ENCODE results near the gene ADAM19.

ADAM19 gene

GRCh38 chr5:157571357-157571827 lies 4.2 kb downstream of the ADAM19 start:
- DNase-seq (ENCODE audit: low read depth, low spot score) = no peak
- Histone ChIP-seq H3K27me3 (ENCODE audit: control insufficient read depth, insufficient read depth, low read length) (peaks cover 2% of the 10 kb centered on the region), H3K27ac (ENCODE audit: low read length) (no peak overlapping the region), H3K4me3 (ENCODE audit: low read length) (no peak overlapping the region), H3K4me1 (ENCODE audit: control insufficient read depth, insufficient read depth, low read length) (0 out of 2 replicates have a peak, but pooled peaks cover 1% of the 10 kb centered on the region), H3K36me3 (ENCODE audit: control insufficient read depth, insufficient read depth, low read length) (no peaks in the 10 kb centered on the region), H3K9me3 (ENCODE audit: control insufficient read depth, insufficient read depth, low read length) (no peaks in the 10 kb centered on the region)
- no CpG with 5 or more reads among the region's 6 CpGs for WGBS (ENCODE audit: insufficient coverage, insufficient read length)

GRCh38 chr5:157570531-157571200 lies 4.9 kb downstream of the ADAM19 start:
- no CpG with 5 or more reads among the region's 2 CpGs for WGBS (ENCODE audit: insufficient coverage, insufficient read length)
- H3K27ac ChIP-seq (ENCODE audit: low read length) = no peak overlapping the region
- H3K4me1 ChIP-seq (ENCODE audit: control insufficient read depth, insufficient read depth, low read length) = 0 out of 2 replicates have a peak, but pooled peaks cover 1% of the 10 kb centered on the region
- H3K36me3 ChIP-seq (ENCODE audit: control insufficient read depth, insufficient read depth, low read length) = no peaks in the 10 kb centered on the region
- H3K27me3 ChIP-seq (ENCODE audit: control insufficient read depth, insufficient read depth, low read length) = peaks cover 2% of the 10 kb centered on the region
- H3K4me3 ChIP-seq (ENCODE audit: low read length) = no peak overlapping the region
- DNase-seq (ENCODE audit: low read depth, low spot score) = no peak
- H3K9me3 ChIP-seq (ENCODE audit: control insufficient read depth, insufficient read depth, low read length) = no peaks in the 10 kb centered on the region

DNA sequence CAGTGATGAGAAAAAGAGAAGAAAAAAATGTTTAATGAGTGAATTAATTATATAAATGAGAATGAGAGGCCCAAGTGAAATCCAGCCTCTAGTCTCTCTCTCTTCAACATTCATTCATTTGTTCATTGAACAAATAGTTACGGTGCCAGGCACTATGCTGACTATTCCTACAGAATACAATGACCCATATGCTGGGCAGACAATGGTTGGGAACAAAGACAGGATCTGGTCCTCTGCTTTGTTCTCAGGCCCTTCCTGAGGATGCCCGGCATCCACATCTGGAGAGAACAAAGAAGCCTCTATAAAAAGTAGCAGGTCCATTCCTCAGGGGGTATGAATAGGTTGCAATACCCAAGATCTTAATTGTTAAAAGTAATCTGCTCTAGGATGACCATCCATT lies 6.9 kb downstream of the ADAM19 start:
- Histone ChIP-seq H3K4me3 (ENCODE audit: low read length) (no peak overlapping the region), H3K9me3 (ENCODE audit: control insufficient read depth, insufficient read depth, low read length) (no peaks in the 10 kb centered on the region), H3K27me3 (ENCODE audit: control insufficient read depth, insufficient read depth, low read length) (no peaks in the 10 kb centered on the region; the same call in 1 of the 2 replicates), H3K27ac (ENCODE audit: low read length) (no peak overlapping the region), H3K36me3 (ENCODE audit: control insufficient read depth, insufficient read depth, low read length) (no peaks in the 10 kb centered on the region; the same call in 1 of the 2 replicates), H3K4me1 (ENCODE audit: control insufficient read depth, insufficient read depth, low read length) (peaks cover 1% of the 10 kb centered on the region; the same call in 1 of the 2 replicates)
- no peak for DNase-seq (ENCODE audit: low read depth, low spot score)
- no CpG with 5 or more reads among the region's 2 CpGs for WGBS (ENCODE audit: insufficient coverage, insufficient read length)

GRCh38 chr5:157568222-157568621 lies 7.4 kb downstream of the ADAM19 start:
- WGBS (ENCODE audit: insufficient coverage, insufficient read length) = no CpG with 5 or more reads among the region's 4 CpGs
- Histone ChIP-seq H3K27me3 (ENCODE audit: control insufficient read depth, insufficient read depth, low read length) (no peaks in the 10 kb centered on the region; the same call in 1 of the 2 replicates), H3K27ac (ENCODE audit: low read length) (no peak overlapping the region)

DNA sequence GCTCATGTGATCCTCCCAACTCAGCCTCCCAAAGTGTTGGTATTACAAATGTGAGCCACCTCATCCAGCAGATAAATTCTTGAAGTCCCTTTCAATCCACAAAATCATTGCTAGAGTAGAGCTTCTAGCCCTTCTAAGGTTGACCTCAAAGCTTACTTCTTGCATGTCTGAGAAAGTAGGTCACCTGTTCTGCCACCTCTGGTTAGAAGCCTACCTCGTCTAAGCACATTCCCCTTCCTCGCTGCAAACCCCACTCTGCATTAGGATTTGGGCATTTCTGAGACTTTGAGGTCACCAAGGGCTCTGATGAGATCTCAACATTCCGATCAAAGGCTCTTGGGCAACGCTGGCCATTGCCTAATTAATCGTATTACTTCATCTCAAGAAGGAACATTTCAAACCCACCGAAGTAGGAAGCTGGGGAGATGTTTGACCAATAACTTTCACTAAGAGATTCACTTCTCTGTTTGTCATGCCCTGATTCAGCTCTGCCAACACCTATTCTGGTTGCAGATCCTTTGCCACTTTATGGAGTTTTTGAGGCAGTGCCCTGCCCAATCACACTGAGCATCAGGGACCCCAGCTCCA lies 8.6 kb downstream of the ADAM19 start:
- Histone ChIP-seq H3K36me3 (ENCODE audit: control insufficient read depth, insufficient read depth, low read length) (no peaks in the 10 kb centered on the region; the same call in 1 of the 2 replicates), H3K27me3 (ENCODE audit: control insufficient read depth, insufficient read depth, low read length) (no peaks in the 10 kb centered on the region; the same call in 1 of the 2 replicates), H3K9me3 (ENCODE audit: control insufficient read depth, insufficient read depth, low read length) (no peaks in the 10 kb centered on the region), H3K4me1 (ENCODE audit: control insufficient read depth, insufficient read depth, low read length) (peaks cover 1% of the 10 kb centered on the region), H3K4me3 (ENCODE audit: low read length) (no peak overlapping the region), H3K27ac (ENCODE audit: low read length) (no peak overlapping the region)
- no peak for DNase-seq (ENCODE audit: low read depth, low spot score)
- WGBS (ENCODE audit: insufficient coverage, insufficient read length) = no CpG with 5 or more reads among the region's 6 CpGs

More at GRCh38 chr5:157568222-157568621, 7.4 kb downstream of the ADAM19 start:
- Histone ChIP-seq H3K4me3 (ENCODE audit: low read length) (no peak overlapping the region), H3K9me3 (ENCODE audit: control insufficient read depth, insufficient read depth, low read length) (no peaks in the 10 kb centered on the region), H3K4me1 (ENCODE audit: control insufficient read depth, insufficient read depth, low read length) (peaks cover 1% of the 10 kb centered on the region; the same call in 1 of the 2 replicates), H3K36me3 (ENCODE audit: control insufficient read depth, insufficient read depth, low read length) (no peaks in the 10 kb centered on the region; the same call in 1 of the 2 replicates)
- no peak for DNase-seq (ENCODE audit: low read depth, low spot score)

DNA sequence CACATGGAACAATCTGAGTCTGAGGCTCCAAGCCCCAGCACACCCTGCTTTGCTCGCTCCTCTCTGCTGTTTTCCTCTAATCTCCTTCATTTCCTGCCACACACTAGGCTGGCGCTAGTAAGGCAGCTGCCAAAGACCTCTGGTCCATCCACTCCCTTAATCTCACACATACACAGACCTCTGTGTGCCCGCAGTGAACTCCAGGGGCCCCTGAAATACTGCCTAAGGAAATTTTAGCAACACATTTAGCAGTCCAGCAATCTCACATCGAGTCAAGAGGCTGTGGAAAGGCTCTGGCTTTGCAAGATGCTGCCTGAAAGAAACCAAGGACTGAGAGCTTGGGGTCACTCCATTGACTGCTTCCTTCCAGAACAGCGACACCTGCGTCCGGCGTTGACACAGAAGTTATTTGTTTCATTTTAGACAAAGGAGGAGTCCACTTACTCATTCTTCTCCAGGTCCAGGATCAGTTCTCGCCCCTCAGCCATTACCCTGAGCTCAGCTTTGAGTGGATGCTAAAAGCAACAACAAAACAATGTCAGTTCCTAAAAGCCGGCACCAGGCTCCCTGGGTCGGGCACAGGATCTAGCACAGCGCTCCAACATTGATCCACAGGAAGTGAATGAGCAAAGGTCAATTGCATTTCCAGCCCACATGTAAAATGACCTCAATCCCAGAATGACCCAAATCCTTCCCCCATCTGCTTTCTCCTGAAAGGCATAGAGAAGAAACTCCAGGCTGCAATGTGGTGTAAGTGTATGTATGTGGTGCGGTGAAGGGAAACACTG lies 11.5 kb downstream of the ADAM19 start:
- Histone ChIP-seq H3K4me3 (ENCODE audit: low read length) (no peak overlapping the region), H3K27me3 (ENCODE audit: control insufficient read depth, insufficient read depth, low read length) (no peaks in the 10 kb centered on the region), H3K27ac (ENCODE audit: low read length) (no peak overlapping the region), H3K36me3 (ENCODE audit: control insufficient read depth, insufficient read depth, low read length) (no peaks in the 10 kb centered on the region; the same call in 1 of the 2 replicates), H3K4me1 (ENCODE audit: control insufficient read depth, insufficient read depth, low read length) (peaks cover 1% of the 10 kb centered on the region), H3K9me3 (ENCODE audit: control insufficient read depth, insufficient read depth, low read length) (no peaks in the 10 kb centered on the region)
- WGBS (ENCODE audit: insufficient coverage, insufficient read length) = no CpG with 5 or more reads among the region's 13 CpGs
- no peak for DNase-seq (ENCODE audit: low read depth, low spot score)

DNA sequence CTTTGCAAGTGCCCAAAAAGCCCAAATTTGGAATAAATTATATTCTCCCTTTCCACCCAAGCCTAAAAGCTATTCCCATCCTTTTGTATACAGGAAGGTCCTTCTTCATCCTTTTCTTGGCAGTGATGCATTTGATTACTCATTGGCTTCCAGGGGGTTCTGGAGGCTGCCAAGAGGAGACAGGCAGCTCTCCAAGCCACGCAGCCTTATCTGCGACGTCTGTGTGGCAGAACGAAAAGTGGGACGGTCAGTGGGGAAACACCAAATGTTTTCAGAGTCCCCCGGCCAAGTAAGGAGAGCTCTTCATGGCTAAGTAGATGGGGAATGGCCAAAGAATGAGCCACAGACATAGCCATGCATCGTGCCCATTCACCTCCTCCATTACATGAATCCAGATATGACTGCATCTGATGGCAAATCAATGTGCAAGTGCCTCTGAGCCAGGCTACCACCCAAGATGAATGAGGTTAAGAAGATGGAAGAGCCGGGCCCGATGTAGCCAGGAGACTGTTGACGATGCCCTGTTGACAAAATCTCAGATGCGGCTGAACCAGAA lies 12.1 kb downstream of the ADAM19 start:
- H3K27me3 ChIP-seq (ENCODE audit: control insufficient read depth, insufficient read depth, low read length) = no peaks in the 10 kb centered on the region
- no peaks in the 10 kb centered on the region; the same call in 1 of the 2 replicates for H3K36me3 ChIP-seq (ENCODE audit: control insufficient read depth, insufficient read depth, low read length)

GRCh38 chr5:157562111-157562581 lies 13.4 kb downstream of the ADAM19 start:
- no peak for DNase-seq (ENCODE audit: low read depth, low spot score)
- Histone ChIP-seq H3K4me3 (ENCODE audit: low read length) (no peak overlapping the region), H3K27me3 (ENCODE audit: control insufficient read depth, insufficient read depth, low read length) (no peaks in the 10 kb centered on the region), H3K36me3 (ENCODE audit: control insufficient read depth, insufficient read depth, low read length) (no peaks in the 10 kb centered on the region; the same call in 1 of the 2 replicates), H3K27ac (ENCODE audit: low read length) (no peak overlapping the region), H3K9me3 (ENCODE audit: control insufficient read depth, insufficient read depth, low read length) (no peaks in the 10 kb centered on the region), H3K4me1 (ENCODE audit: control insufficient read depth, insufficient read depth, low read length) (peaks cover 1% of the 10 kb centered on the region)
- WGBS (ENCODE audit: insufficient coverage, insufficient read length) = no CpG with 5 or more reads among the region's 10 CpGs

More for the DNA sequence above, 12.1 kb downstream of the ADAM19 start:
- peaks cover 1% of the 10 kb centered on the region for H3K4me1 ChIP-seq (ENCODE audit: control insufficient read depth, insufficient read depth, low read length)
- no peak overlapping the region for H3K27ac ChIP-seq (ENCODE audit: low read length)
- no CpG with 5 or more reads among the region's 11 CpGs for WGBS (ENCODE audit: insufficient coverage, insufficient read length)
- no peak overlapping the region for H3K4me3 ChIP-seq (ENCODE audit: low read length)
- no peaks in the 10 kb centered on the region for H3K9me3 ChIP-seq (ENCODE audit: control insufficient read depth, insufficient read depth, low read length)
- no peak for DNase-seq (ENCODE audit: low read depth, low spot score)

DNA sequence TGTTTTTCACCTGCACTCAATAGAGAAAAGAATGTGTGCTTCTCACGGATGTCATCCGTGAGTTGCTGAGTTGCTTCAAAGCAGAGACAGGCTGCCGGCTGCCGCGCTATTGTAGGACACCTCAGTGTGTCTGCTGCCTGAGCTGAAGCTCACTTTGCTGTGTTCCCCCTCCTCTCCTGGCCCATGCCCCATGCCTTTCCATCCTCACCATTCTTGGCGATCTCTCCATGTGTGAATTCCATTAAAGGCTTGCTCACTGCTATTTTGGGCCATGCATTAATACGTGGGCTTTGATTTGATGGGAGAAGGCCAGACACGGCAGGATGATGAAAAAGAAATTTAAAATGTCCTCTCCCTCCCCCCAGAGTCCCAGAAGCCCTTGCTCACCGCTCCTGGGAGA lies 14.5 kb downstream of the ADAM19 start:
- Histone ChIP-seq H3K9me3 (ENCODE audit: control insufficient read depth, insufficient read depth, low read length) (no peaks in the 10 kb centered on the region), H3K27me3 (ENCODE audit: control insufficient read depth, insufficient read depth, low read length) (no peaks in the 10 kb centered on the region), H3K4me3 (ENCODE audit: low read length) (no peak overlapping the region), H3K36me3 (ENCODE audit: control insufficient read depth, insufficient read depth, low read length) (no peaks in the 10 kb centered on the region; the same call in 1 of the 2 replicates), H3K4me1 (ENCODE audit: control insufficient read depth, insufficient read depth, low read length) (peaks cover 1% of the 10 kb centered on the region), H3K27ac (ENCODE audit: low read length) (no peak overlapping the region)
- no CpG with 5 or more reads among the region's 9 CpGs for WGBS (ENCODE audit: insufficient coverage, insufficient read length)
- DNase-seq (ENCODE audit: low read depth, low spot score) = no peak

DNA sequence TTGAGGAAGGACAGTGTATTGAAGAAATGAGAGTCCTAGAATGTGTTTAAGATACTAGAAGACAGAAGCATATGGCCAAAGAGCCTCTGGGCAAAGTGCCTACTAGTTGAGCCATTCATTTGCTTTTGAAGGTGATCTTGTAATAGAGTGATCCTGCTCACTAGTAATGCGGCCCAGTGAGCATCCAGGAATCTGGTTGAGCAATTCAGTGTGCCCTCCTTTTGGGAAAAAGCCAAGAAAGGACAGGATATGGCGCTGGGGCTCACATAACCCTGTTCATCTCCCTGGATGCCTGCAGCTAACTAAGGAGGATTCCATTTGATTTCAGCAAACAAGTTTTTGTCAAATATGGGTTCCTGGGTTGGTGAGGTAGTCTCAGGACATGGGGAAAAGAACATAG lies 16.3 kb downstream of the ADAM19 start:
- Histone ChIP-seq H3K27me3 (ENCODE audit: control insufficient read depth, insufficient read depth, low read length) (no peaks in the 10 kb centered on the region), H3K4me3 (ENCODE audit: low read length) (no peak overlapping the region), H3K9me3 (ENCODE audit: control insufficient read depth, insufficient read depth, low read length) (no peaks in the 10 kb centered on the region), H3K27ac (ENCODE audit: low read length) (no peak overlapping the region), H3K4me1 (ENCODE audit: control insufficient read depth, insufficient read depth, low read length) (peaks cover 3% of the 10 kb centered on the region), H3K36me3 (ENCODE audit: control insufficient read depth, insufficient read depth, low read length) (no peaks in the 10 kb centered on the region; the same call in 1 of the 2 replicates)
- DNase-seq (ENCODE audit: low read depth, low spot score) = no peak
- no CpG with 5 or more reads among the region's 2 CpGs for WGBS (ENCODE audit: insufficient coverage, insufficient read length)

Measured in iPS DF 6.9 (cell line).